OCI-LY3 (cell line): ENCODE results near the gene AUNIP.

Experiments used
- EZH2phosphoT487 ChIP-seq: fragments of 200-600 bp; shearing (Covaris generic); IDR thresholded peaks from 2 replicates; pipeline ENCODE4 v1.6.1; 2018; ENCODE audit warnings: antibody characterized with exemption, mixed run types, low read depth
- TF ChIP-seq, protein P1 (sequence below): fragments of 200-600, 300-600 bp; sonication (generic); IDR thresholded peaks from 2 replicates; pipeline ENCODE4 v1.5.1; 2014; ENCODE audit warnings: antibody characterized with exemption, low read length, low read depth

DNA sequence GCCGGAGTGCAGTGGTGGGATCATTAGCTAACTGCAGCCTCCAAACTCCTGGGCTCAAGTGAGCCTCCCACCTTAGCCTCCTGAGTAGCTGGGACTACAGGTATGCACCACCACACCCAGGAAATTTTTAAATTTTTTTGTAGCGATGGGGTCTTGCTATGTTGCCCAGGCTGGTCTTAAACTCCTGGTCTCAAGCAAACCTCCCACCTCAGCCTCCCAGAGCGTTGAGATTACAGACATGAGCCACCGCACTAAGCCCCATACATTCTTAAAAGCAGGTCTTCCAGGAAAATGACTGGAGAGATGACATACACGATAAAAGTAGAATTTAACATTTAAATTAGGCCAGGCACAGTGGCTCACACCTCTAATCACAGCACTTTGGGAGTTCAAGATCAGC is 26.1 kb downstream of the AUNIP start:
- TF ChIP-seq, protein P1, sequence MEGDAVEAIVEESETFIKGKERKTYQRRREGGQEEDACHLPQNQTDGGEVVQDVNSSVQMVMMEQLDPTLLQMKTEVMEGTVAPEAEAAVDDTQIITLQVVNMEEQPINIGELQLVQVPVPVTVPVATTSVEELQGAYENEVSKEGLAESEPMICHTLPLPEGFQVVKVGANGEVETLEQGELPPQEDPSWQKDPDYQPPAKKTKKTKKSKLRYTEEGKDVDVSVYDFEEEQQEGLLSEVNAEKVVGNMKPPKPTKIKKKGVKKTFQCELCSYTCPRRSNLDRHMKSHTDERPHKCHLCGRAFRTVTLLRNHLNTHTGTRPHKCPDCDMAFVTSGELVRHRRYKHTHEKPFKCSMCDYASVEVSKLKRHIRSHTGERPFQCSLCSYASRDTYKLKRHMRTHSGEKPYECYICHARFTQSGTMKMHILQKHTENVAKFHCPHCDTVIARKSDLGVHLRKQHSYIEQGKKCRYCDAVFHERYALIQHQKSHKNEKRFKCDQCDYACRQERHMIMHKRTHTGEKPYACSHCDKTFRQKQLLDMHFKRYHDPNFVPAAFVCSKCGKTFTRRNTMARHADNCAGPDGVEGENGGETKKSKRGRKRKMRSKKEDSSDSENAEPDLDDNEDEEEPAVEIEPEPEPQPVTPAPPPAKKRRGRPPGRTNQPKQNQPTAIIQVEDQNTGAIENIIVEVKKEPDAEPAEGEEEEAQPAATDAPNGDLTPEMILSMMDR, result no peak
- TF ChIP-seq EZH2phosphoT487, result no peak
